Skeletal muscle tissue (tissue), 4 donors: Measurements from ENCODE around the gene SLC35F5. TPM values are rescaled to one million over a fixed set of nuclear protein-coding genes. Genes with fewer than 3 reads are reported as not detected.
"Not testable (repeated sequence)": the region's sequence is repeated elsewhere in the genome, so short reads cannot be mapped to it uniquely, and the experiment has no call there.

ENCODE experiments used
- H3K27ac ChIP-seq: one replicate; pipeline ENCODE4 v1.7.0; 2013; ENCODE audit warnings: mild to moderate bottlenecking, low read depth, low read length, inconsistent platforms
- H3K27me3 ChIP-seq, 3 donors: one replicate each; pipeline ENCODE4 v1.7.0; 2013; ENCODE audit warnings: low read length in 3 of 3; ENCODE audit not compliant: control insufficient read depth in 3 of 3, insufficient read depth in 3 of 3
- H3K36me3 ChIP-seq, 3 donors: one replicate each; pipeline ENCODE4 v1.7.0; 2013; ENCODE audit warnings: low read length in 3 of 3; ENCODE audit not compliant: control insufficient read depth in 3 of 3, insufficient read depth in 3 of 3
- H3K4me1 ChIP-seq, 3 donors: one replicate each; pipeline ENCODE4 v1.7.0; 2013; ENCODE audit warnings: low read length in 3 of 3, mild to moderate bottlenecking in 3 of 3; ENCODE audit not compliant: control insufficient read depth in 3 of 3, insufficient read depth in 3 of 3
- H3K4me3 ChIP-seq, 3 donors: one replicate each; pipeline ENCODE4 v1.7.0; 2013; ENCODE audit warnings: low read length in 3 of 3
- H3K9ac ChIP-seq, 3 donors: one replicate each; pipeline ENCODE4 v1.7.0; 2013; ENCODE audit warnings: low read length in 3 of 3, mild to moderate bottlenecking in 3 of 3, moderate library complexity in 2 of 3, low read depth in 1 of 3
- H3K9me3 ChIP-seq, 3 donors: one replicate each; pipeline ENCODE4 v1.7.0; 2013; ENCODE audit warnings: low read length in 3 of 3; ENCODE audit not compliant: control insufficient read depth in 3 of 3
- total RNA-seq: library from RNA; depleted of rRNA; stranded (reverse); fragments of >200 nt; gene quantifications from one replicate; pipeline ENCODE4 v1.2.3, GENCODE V29; 2014
- donor health status: Osteomylitis.

The SLC35F5 gene
- total RNA-seq, 1 donor from 2014 or later: 178 TPM

- H3K27ac ChIP-seq: no peak overlapping the region
- H3K9me3 ChIP-seq: no peaks in the 10 kb centered on the region
- peaks cover 2 to 36% (median 36%) of the 10 kb centered on the region in 3 donors for H3K36me3 ChIP-seq
- no peak overlapping the region for H3K4me3 ChIP-seq
- no peak overlapping the region for H3K9ac ChIP-seq
- no peaks in the 10 kb centered on the region for H3K4me1 ChIP-seq
- no peaks in the 10 kb centered on the region for H3K27me3 ChIP-seq
Measured at GRCh38 chr2:113716291-113716690, 40.2 kb downstream of the SLC35F5 start.

GRCh38 chr2:113712941-113713340, 43.5 kb downstream of the SLC35F5 start:
- no peak overlapping the region for H3K27ac ChIP-seq
- peaks cover 2 to 31% (median 25%) of the 10 kb centered on the region in 3 donors for H3K36me3 ChIP-seq
- H3K4me3 ChIP-seq: no peak overlapping the region
- no peak overlapping the region for H3K9ac ChIP-seq
- no peaks in the 10 kb centered on the region for H3K27me3 ChIP-seq
- no peaks in the 10 kb centered on the region for H3K4me1 ChIP-seq
- H3K9me3 ChIP-seq: no peaks in the 10 kb centered on the region

GRCh38 chr2:113711851-113712250, 44.6 kb downstream of the SLC35F5 start:
- Histone ChIP-seq H3K9ac (no peak overlapping the region), H3K9me3 (no peaks in the 10 kb centered on the region), H3K27me3 (no peaks in the 10 kb centered on the region), H3K36me3 (peaks cover 2 to 21% (median 20%) of the 10 kb centered on the region in 3 donors), H3K4me1 (no peaks in the 10 kb centered on the region), H3K4me3 (no peak overlapping the region), H3K27ac (no peak overlapping the region)

GRCh38 chr2:113709022-113709421, 47.4 kb downstream of the SLC35F5 start:
- Histone ChIP-seq H3K9me3 (no peaks in the 10 kb centered on the region), H3K36me3 (peaks cover 2 to 17% (median 10%) of the 10 kb centered on the region in 3 donors), H3K4me1 (no peaks in the 10 kb centered on the region), H3K27me3 (no peaks in the 10 kb centered on the region), H3K4me3 (no peak overlapping the region), H3K27ac (no peak overlapping the region), H3K9ac (no peak overlapping the region)

- no peaks in the 10 kb centered on the region for H3K27me3 ChIP-seq
- H3K9ac ChIP-seq: no peak overlapping the region
- H3K27ac ChIP-seq: no peak overlapping the region
- H3K4me1 ChIP-seq: no peaks in the 10 kb centered on the region
- no peak overlapping the region for H3K4me3 ChIP-seq
- H3K9me3 ChIP-seq: no peaks in the 10 kb centered on the region
- peaks cover 0 to 4% (median 0%) of the 10 kb centered on the region in 3 donors for H3K36me3 ChIP-seq
Measured at GRCh38 chr2:113707106-113707505, 49.3 kb downstream of the SLC35F5 start.

GRCh38 chr2:113705982-113706523, 50.4 kb downstream of the SLC35F5 start:
- Histone ChIP-seq H3K27ac (no peak overlapping the region), H3K4me1 (no peaks in the 10 kb centered on the region), H3K9ac (no peak overlapping the region), H3K27me3 (no peaks in the 10 kb centered on the region), H3K36me3 (peaks cover 0 to 4% (median 0%) of the 10 kb centered on the region in 3 donors), H3K4me3 (no peak overlapping the region), H3K9me3 (no peaks in the 10 kb centered on the region)

- not testable (repeated sequence) for H3K36me3 ChIP-seq, H3K4me3 ChIP-seq, H3K9ac ChIP-seq, H3K9me3 ChIP-seq, H3K27me3 ChIP-seq, H3K4me1 ChIP-seq, H3K27ac ChIP-seq
Measured at GRCh38 chr2:113704300-113704993, 52.0 kb downstream of the SLC35F5 start.

- H3K27ac ChIP-seq: no peak overlapping the region
- H3K4me3 ChIP-seq: no peak overlapping the region
- no peaks in the 10 kb centered on the region for H3K27me3 ChIP-seq
Measured at GRCh38 chr2:113703386-113704299, 52.8 kb downstream of the SLC35F5 start.

GRCh38 chr2:113700186-113700841, 56.1 kb downstream of the SLC35F5 start:
- Histone ChIP-seq H3K27me3 (no peaks in the 10 kb centered on the region), H3K36me3 (peaks cover 0 to 4% (median 0%) of the 10 kb centered on the region in 3 donors), H3K9ac (no peak overlapping the region), H3K4me3 (no peak overlapping the region), H3K27ac (no peak overlapping the region), H3K9me3 (no peaks in the 10 kb centered on the region), H3K4me1 (no peaks in the 10 kb centered on the region)

More at GRCh38 chr2:113703386-113704299, 52.8 kb downstream of the SLC35F5 start:
- H3K4me1 ChIP-seq: no peaks in the 10 kb centered on the region
- no peak overlapping the region for H3K9ac ChIP-seq
- H3K36me3 ChIP-seq: peaks cover 0 to 4% (median 0%) of the 10 kb centered on the region in 3 donors
- H3K9me3 ChIP-seq: no peaks in the 10 kb centered on the region
